ENCODE results near the gene KRTAP4-1.
"Not testable (repeated sequence)": the region's sequence is repeated elsewhere in the genome, so short reads cannot be mapped to it uniquely, and the experiment has no call there.

KRTAP4-1 gene

DNA sequence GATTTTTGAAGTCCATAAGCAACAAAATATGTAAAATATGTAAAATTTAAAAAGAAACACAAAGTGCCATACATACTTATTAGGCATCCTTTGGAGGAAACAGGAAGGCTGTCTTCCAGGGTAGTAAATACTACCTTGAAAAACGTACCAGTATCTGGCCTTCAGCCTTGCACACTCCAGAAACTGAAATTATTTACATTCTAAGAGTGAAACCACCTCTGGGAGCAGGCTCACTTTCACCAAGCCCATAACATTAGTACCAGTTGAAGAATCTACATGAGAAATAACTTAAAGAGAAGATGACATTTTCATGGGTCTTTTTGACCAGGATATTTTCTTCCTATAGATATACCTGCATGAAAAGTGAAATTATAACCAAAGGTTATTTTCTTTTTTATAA lies 11.4 kb upstream of the KRTAP4-1 start:
- Histone ChIP-seq H3K9me3 (ENCODE audit: insufficient read depth, low read depth, low read length) (no peaks in the 10 kb centered on the region), H3K9ac (ENCODE audit: low read depth, low read length) (no peak overlapping the region), H3K4me1 (ENCODE audit: insufficient read depth, low read length) (no peaks in the 10 kb centered on the region), H3K4me3 (ENCODE audit: low read length) (no peak overlapping the region), H3K36me3 (ENCODE audit: insufficient read depth, low read depth, low read length) (no peaks in the 10 kb centered on the region), H3K27me3 (ENCODE audit: insufficient read depth, low read length) (no peaks in the 10 kb centered on the region), H3K27ac (ENCODE audit: low read length) (no peak overlapping the region)

DNA sequence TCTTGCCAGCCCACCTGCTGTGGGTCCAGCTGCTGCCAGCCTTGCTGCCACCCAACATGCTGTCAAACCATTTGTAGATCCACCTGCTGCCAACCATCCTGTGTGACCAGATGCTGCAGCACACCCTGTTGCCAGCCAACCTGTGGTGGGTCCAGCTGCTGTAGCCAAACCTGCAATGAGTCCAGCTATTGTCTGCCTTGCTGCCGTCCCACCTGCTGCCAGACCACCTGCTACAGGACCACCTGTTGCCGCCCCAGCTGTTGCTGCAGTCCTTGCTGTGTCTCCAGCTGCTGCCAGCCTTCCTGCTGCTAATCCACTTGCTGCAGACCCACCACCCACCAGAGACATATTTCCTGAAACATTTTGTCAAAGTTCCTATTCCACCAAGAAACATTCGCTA lies 5.6 kb upstream of the KRTAP4-1 start:
- H3K9me3 ChIP-seq (ENCODE audit: insufficient read depth, low read depth, low read length): no peaks in the 10 kb centered on the region
- H3K4me1 ChIP-seq (ENCODE audit: insufficient read depth, low read length): no peaks in the 10 kb centered on the region
- no peak overlapping the region for H3K27ac ChIP-seq (ENCODE audit: low read length)
- no peak overlapping the region for H3K9ac ChIP-seq (ENCODE audit: low read depth, low read length)
- no peaks in the 10 kb centered on the region for H3K36me3 ChIP-seq (ENCODE audit: insufficient read depth, low read depth, low read length)
- H3K27me3 ChIP-seq (ENCODE audit: insufficient read depth, low read length): no peaks in the 10 kb centered on the region
- H3K4me3 ChIP-seq (ENCODE audit: low read length): no peak overlapping the region

DNA sequence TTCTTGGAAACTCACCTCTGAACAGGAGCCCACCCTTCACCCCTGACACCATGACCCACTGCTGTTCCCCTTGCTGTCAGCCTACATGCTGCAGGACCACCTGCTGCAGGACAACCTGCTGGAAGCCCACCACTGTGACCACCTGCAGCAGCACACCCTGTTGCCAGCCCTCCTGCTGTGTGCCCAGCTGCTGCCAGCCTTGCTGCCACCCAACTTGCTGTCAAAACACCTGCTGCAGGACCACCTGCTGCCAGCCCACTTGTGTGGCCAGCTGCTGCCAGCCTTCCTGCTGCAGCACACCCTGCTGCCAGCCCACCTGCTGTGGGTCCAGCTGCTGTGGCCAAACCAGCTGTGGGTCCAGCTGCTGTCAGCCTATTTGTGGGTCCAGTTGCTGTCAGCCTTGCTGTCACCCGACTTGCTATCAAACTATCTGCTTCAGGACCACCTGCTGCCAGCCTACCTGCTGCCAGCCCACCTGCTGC lies 5.2 kb upstream of the KRTAP4-1 start, which contains the start of gene KRTAP9-1:
KRTAP9-1 (plus strand) TSS at position 51 of the 482 bp plus-strand sequence; CDS start at position 51, 0 bp downstream.
- not testable (repeated sequence) for H3K9ac ChIP-seq (ENCODE audit: low read depth, low read length); H3K4me3 ChIP-seq (ENCODE audit: low read length); H3K27me3 ChIP-seq (ENCODE audit: insufficient read depth, low read length); H3K4me1 ChIP-seq (ENCODE audit: insufficient read depth, low read length); H3K36me3 ChIP-seq (ENCODE audit: insufficient read depth, low read depth, low read length); H3K9me3 ChIP-seq (ENCODE audit: insufficient read depth, low read depth, low read length); H3K27ac ChIP-seq (ENCODE audit: low read length)

DNA sequence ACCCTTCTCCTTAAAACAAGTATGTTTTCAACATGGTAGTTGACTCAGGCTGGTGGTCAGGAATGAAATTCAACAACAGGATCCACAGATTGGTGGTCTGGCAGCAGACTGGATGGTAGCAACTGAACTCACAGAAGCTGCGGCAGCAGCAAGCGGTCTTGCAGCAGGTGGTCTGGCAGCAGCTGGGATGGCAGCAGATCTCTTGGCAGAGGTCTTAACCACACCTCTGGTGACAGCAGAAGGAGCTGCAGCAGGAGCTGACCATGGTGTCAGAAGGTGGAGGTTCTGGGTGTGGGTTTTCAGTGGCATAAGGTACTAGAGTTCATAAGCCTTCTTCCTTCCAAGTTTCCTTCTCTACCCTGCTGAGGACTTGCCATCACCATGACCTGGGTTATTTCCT lies 2.2 kb upstream of the KRTAP4-1 start:
- Histone ChIP-seq H3K36me3 (ENCODE audit: insufficient read depth, low read depth, low read length) (no peaks in the 10 kb centered on the region), H3K9ac (ENCODE audit: low read depth, low read length) (no peak overlapping the region), H3K4me3 (ENCODE audit: low read length) (no peak overlapping the region)

GRCh38 chr17:41185001-41185400 lies 290 bp upstream of the KRTAP4-1 start:
- Histone ChIP-seq H3K9ac (ENCODE audit: low read depth, low read length) (no peak overlapping the region), H3K9me3 (ENCODE audit: insufficient read depth, low read depth, low read length) (no peaks in the 10 kb centered on the region), H3K27me3 (ENCODE audit: insufficient read depth, low read length) (no peaks in the 10 kb centered on the region), H3K4me1 (ENCODE audit: insufficient read depth, low read length) (no peaks in the 10 kb centered on the region), H3K4me3 (ENCODE audit: low read length) (no peak overlapping the region), H3K36me3 (ENCODE audit: insufficient read depth, low read depth, low read length) (no peaks in the 10 kb centered on the region), H3K27ac (ENCODE audit: low read length) (no peak overlapping the region)

More for the DNA sequence above, 2.2 kb upstream of the KRTAP4-1 start:
- no peaks in the 10 kb centered on the region for H3K4me1 ChIP-seq (ENCODE audit: insufficient read depth, low read length)
- H3K27me3 ChIP-seq (ENCODE audit: insufficient read depth, low read length): no peaks in the 10 kb centered on the region
- H3K9me3 ChIP-seq (ENCODE audit: insufficient read depth, low read depth, low read length): no peaks in the 10 kb centered on the region
- no peak overlapping the region for H3K27ac ChIP-seq (ENCODE audit: low read length)

- Histone ChIP-seq H3K27ac (ENCODE audit: low read length) (no peak overlapping the region), H3K36me3 (ENCODE audit: insufficient read depth, low read depth, low read length) (no peaks in the 10 kb centered on the region), H3K9ac (ENCODE audit: low read depth, low read length) (no peak overlapping the region)
Observed at GRCh38 chr17:41178843-41179616, 5.7 kb downstream of the KRTAP4-1 start.

DNA sequence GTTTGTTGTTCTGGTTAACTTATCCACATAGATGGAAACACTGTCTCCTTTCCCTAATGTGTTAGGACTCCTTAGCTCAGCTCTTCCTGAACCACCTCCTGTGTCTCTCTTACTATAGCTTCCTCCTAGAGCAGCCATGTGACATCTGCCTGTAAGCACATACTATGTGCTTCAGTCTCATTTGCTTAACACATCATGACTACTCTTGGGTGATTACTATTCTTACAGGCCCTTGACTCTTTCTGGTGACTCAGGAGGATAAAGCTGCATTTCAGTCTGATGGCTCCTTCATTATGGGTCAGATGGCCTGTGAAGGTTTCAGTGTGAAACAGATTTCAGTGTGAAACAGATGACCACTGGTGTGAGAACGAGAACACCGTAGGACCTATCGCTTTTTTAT lies 6.4 kb downstream of the KRTAP4-1 start:
- H3K4me3 ChIP-seq (ENCODE audit: low read length): no peak overlapping the region
- H3K27me3 ChIP-seq (ENCODE audit: insufficient read depth, low read length): no peaks in the 10 kb centered on the region; the same call in 1 of the 2 replicates
- no peak overlapping the region for H3K27ac ChIP-seq (ENCODE audit: low read length)
- no peaks in the 10 kb centered on the region for H3K9me3 ChIP-seq (ENCODE audit: insufficient read depth, low read depth, low read length)
- no peaks in the 10 kb centered on the region for H3K4me1 ChIP-seq (ENCODE audit: insufficient read depth, low read length)
- H3K9ac ChIP-seq (ENCODE audit: low read depth, low read length): no peak overlapping the region
- no peaks in the 10 kb centered on the region for H3K36me3 ChIP-seq (ENCODE audit: insufficient read depth, low read depth, low read length)

More at GRCh38 chr17:41178843-41179616, 5.7 kb downstream of the KRTAP4-1 start:
- H3K4me1 ChIP-seq (ENCODE audit: insufficient read depth, low read length): no peaks in the 10 kb centered on the region
- H3K9me3 ChIP-seq (ENCODE audit: insufficient read depth, low read depth, low read length): no peaks in the 10 kb centered on the region
- H3K4me3 ChIP-seq (ENCODE audit: low read length): no peak overlapping the region
- H3K27me3 ChIP-seq (ENCODE audit: insufficient read depth, low read length): no peaks in the 10 kb centered on the region; the same call in 1 of the 2 replicates

DNA sequence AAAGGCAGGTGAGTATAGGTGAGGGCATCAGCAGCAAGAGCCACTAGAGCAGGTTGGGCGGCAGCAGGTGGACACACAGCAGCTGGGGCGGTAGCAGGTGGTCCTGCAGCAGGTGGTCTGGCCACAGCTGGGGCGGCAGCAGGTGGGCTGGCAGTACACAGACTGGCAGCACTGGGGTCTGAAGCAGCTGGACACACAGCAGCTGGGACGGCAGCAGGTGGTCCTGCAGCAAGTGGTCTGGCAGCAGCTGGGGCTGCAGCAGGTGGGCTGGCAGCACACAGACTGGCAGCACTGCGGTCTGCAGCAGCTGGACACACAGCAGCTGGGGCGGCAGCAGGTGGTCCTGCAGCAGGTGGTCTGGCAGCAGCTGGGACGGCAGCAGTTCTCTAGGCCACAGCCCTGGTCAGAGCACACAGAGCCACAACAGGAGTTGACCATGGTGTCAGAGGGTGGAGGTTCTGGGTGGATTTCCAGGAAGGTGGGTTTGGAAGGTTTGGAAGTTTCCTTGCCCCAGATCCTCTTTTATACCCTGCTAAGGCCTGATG lies 6.9 kb downstream of the KRTAP4-1 start, which contains the start of gene KRTAP4-2:
KRTAP4-2 (minus strand) TSS at position 495 of the 545 bp plus-strand sequence; CDS start at position 438, 57 bp downstream.
- no peak within 1 kb of the TSS for H3K9ac ChIP-seq (ENCODE audit: low read depth, low read length)
- no peaks in the 10 kb centered on the region for H3K36me3 ChIP-seq (ENCODE audit: insufficient read depth, low read depth, low read length)
- H3K27me3 ChIP-seq (ENCODE audit: insufficient read depth, low read length): no peaks in the 10 kb centered on the region; the same call in 1 of the 2 replicates
- no peak within 1 kb of the TSS for H3K27ac ChIP-seq (ENCODE audit: low read length)
- no peaks in the 10 kb centered on the region for H3K9me3 ChIP-seq (ENCODE audit: insufficient read depth, low read depth, low read length)
- no peaks in the 10 kb centered on the region for H3K4me1 ChIP-seq (ENCODE audit: insufficient read depth, low read length)
- H3K4me3 ChIP-seq (ENCODE audit: low read length): no peak within 1 kb of the TSS

- Histone ChIP-seq H3K27ac (ENCODE audit: low read length) (no peak overlapping the region), H3K36me3 (ENCODE audit: insufficient read depth, low read depth, low read length) (no peaks in the 10 kb centered on the region), H3K9me3 (ENCODE audit: insufficient read depth, low read depth, low read length) (no peaks in the 10 kb centered on the region), H3K27me3 (ENCODE audit: insufficient read depth, low read length) (no peaks in the 10 kb centered on the region; the same call in 1 of the 2 replicates), H3K4me3 (ENCODE audit: low read length) (no peak overlapping the region), H3K4me1 (ENCODE audit: insufficient read depth, low read length) (no peaks in the 10 kb centered on the region), H3K9ac (ENCODE audit: low read depth, low read length) (no peak overlapping the region)
Observed at GRCh38 chr17:41176744-41177387, 7.8 kb downstream of the KRTAP4-1 start.

DNA sequence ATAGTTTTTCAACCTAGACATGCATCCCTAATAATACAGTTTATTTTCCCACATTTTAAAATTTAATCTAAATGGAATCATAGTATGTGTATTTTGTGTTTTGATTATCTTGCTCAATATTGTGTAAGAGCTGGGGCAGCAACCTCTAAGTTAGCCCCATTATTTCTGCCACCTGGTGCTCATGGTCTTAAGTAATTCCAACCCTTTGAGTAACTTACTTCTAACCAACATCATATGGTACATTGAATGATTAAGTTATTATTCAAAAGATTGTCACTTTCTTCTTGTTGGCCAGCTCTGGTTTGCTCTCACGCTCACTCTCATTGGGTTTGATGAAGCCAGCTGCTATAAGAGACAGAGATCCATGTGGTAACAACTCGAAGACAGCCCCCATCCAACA lies 12.8 kb downstream of the KRTAP4-1 start:
- no peak overlapping the region for H3K9ac ChIP-seq (ENCODE audit: low read depth, low read length)
- no peak overlapping the region for H3K4me3 ChIP-seq (ENCODE audit: low read length)
- H3K27ac ChIP-seq (ENCODE audit: low read length): no peak overlapping the region
- H3K4me1 ChIP-seq (ENCODE audit: insufficient read depth, low read length): no peaks in the 10 kb centered on the region
- H3K27me3 ChIP-seq (ENCODE audit: insufficient read depth, low read length): no peaks in the 10 kb centered on the region; the same call in 1 of the 2 replicates
- no peaks in the 10 kb centered on the region for H3K36me3 ChIP-seq (ENCODE audit: insufficient read depth, low read depth, low read length)
- H3K9me3 ChIP-seq (ENCODE audit: insufficient read depth, low read depth, low read length): no peaks in the 10 kb centered on the region

GRCh38 chr17:41168121-41168520 lies 16.6 kb downstream of the KRTAP4-1 start, which contains the start of gene KRTAP4-3:
Gene KRTAP4-3, minus strand, starts transcription at chr17:41168221. Its CDS starts 49 bp downstream, at chr17:41168172.
- Histone ChIP-seq H3K9ac (ENCODE audit: low read depth, low read length) (no peak within 1 kb of the TSS), H3K4me1 (ENCODE audit: insufficient read depth, low read length) (no peaks in the 10 kb centered on the region), H3K27me3 (ENCODE audit: insufficient read depth, low read length) (no peaks in the 10 kb centered on the region), H3K4me3 (ENCODE audit: low read length) (no peak within 1 kb of the TSS), H3K9me3 (ENCODE audit: insufficient read depth, low read depth, low read length) (no peaks in the 10 kb centered on the region), H3K27ac (ENCODE audit: low read length) (no peak within 1 kb of the TSS), H3K36me3 (ENCODE audit: insufficient read depth, low read depth, low read length) (no peaks in the 10 kb centered on the region)

Measured in iPS-20b (cell line).